Activated B cell treated with CpG ODN at 0.5 μM for 24 hours (primary cell): ENCODE measurements around the gene LUC7L. TPM values are rescaled to one million over a fixed set of nuclear protein-coding genes. Genes with fewer than 3 reads are reported as not detected.

Source experiments
- ATAC-seq: fragments of 200-7000 bp; cut with Tn5 transposase; one replicate; pipeline ENCODE4 v1.10.0; 2021; ENCODE audit warnings: low read depth, mild to moderate bottlenecking, moderate library complexity
- CTCF ChIA-PET: fragments of 350-600 bp; sonication (Branson Sonifier 250); formaldehyde crosslinking; loops from one replicate; lab custom pipeline; 2021; ENCODE audit warnings: antibody characterized with exemption; lab: Charles Lee
- POLR2A ChIA-PET: fragments of 350-600 bp; sonication (Branson Sonifier 250); formaldehyde crosslinking; loops from one replicate; lab custom pipeline; 2021; ENCODE audit warnings: antibody characterized with exemption; lab: Charles Lee
- DNase-seq: peaks from one replicate; pipeline ENCODE4 v3.0.0; 2022
- H3K27ac Mint-ChIP-seq: one replicate; pipeline ENCODE4 v1.8.0; 2020; ENCODE audit warnings: mixed read lengths
- H3K27me3 Mint-ChIP-seq: one replicate; pipeline ENCODE4 v1.8.0; 2021; ENCODE audit warnings: mixed read lengths
- H3K36me3 Mint-ChIP-seq: one replicate; pipeline ENCODE4 v1.8.0; 2021; ENCODE audit warnings: low read depth, mixed read lengths
- H3K4me1 Mint-ChIP-seq: one replicate; pipeline ENCODE4 v1.8.0; 2021; ENCODE audit warnings: mixed read lengths
- H3K4me3 Mint-ChIP-seq: one replicate; pipeline ENCODE4 v1.8.0; 2020; ENCODE audit warnings: mild to moderate bottlenecking, mixed read lengths
- H3K9me3 Mint-ChIP-seq: one replicate; pipeline ENCODE4 v1.8.0; 2020; ENCODE audit warnings: mixed read lengths
- CTCF ChIP-seq: fragments of 200-600 bp; IDR thresholded peaks from one replicate; pipeline ENCODE4 v1.8.0; 2022; ENCODE audit warnings: antibody characterized with exemption, mild to moderate bottlenecking
- intact Hi-C: fragments of 100-400 bp; cut with micrococcal nuclease; formaldehyde crosslinking; loops from one replicate; pipeline ENCODE4 v1.15.1; 2024
- total RNA-seq: library from RNA; stranded (reverse); gene quantifications from 2 replicates; pipeline ENCODE4 v1.2.3, GENCODE V29; 2022

Gene LUC7L
- 85.0 and 100 TPM in 2 replicates for total RNA-seq

GRCh38 chr16:228852-229730 lies at the start of gene LUC7L:
TSS of gene LUC7L (minus strand) at chr16:229449. CDS start at chr16:229339, 110 bp downstream.
- intact Hi-C loops = loop anchor here (1.0 kb wide), 1 partner anchor 123 kb away; the partner anchor contains the start of gene AXIN1
- CTCF ChIA-PET = interaction anchor here (1.3 kb wide), 1 partner anchor 163 kb away, joined by 3 read pairs; no protein-coding TSS in a partner anchor
- POLR2A ChIA-PET = interaction anchor here (1.0 to 2.4 kb wide), 4 partner anchors 48 to 173 kb away, joined by 3 to 15 read pairs (median 4); partner anchors contain the start of genes AXIN1, DECR2 and HBQ1

GRCh38 chr16:278863-279366 lies 49.7 kb upstream of the LUC7L start:
- Mint-ChIP-seq H3K27me3 (peaks cover 17% of the 10 kb centered on the region), H3K4me3 (no peak overlapping the region), H3K27ac (no peak overlapping the region), H3K4me1 (peaks cover 6% of the 10 kb centered on the region), H3K9me3 (no peaks in the 10 kb centered on the region), H3K36me3 (no peaks in the 10 kb centered on the region)
- DNase-seq (no peak), ATAC-seq (no peak)
- no peak for TF ChIP-seq CTCF
- intact Hi-C loops = no loop called here
- CTCF ChIA-PET = no interaction called here
- POLR2A ChIA-PET = no interaction called here

More at GRCh38 chr16:228852-229730, at the start of gene LUC7L:
- Mint-ChIP-seq H3K27me3 (no peaks in the 10 kb centered on the region), H3K4me1 (peaks cover 27% of the 10 kb centered on the region), H3K27ac (peak within 1 kb of the TSS; percentile 89), H3K9me3 (no peaks in the 10 kb centered on the region), H3K4me3 (peak within 1 kb of the TSS; percentile 86), H3K36me3 (peaks cover 36% of the 10 kb centered on the region)
- DNase-seq (peak; percentile 89), ATAC-seq (peak; percentile 90)
- no peak for TF ChIP-seq CTCF

GRCh38 chr16:276426-277077 lies 47.3 kb upstream of the LUC7L start:
- no peak for ATAC-seq
- no peak for DNase-seq
- Mint-ChIP-seq H3K36me3 (no peaks in the 10 kb centered on the region), H3K9me3 (no peaks in the 10 kb centered on the region), H3K27me3 (peaks cover 16% of the 10 kb centered on the region), H3K27ac (no peak overlapping the region), H3K4me1 (peaks cover 6% of the 10 kb centered on the region), H3K4me3 (peak overlapping the region; percentile 46)
- no peak for TF ChIP-seq CTCF
- ChIA-PET POLR2A (interaction anchor here (0.6 kb wide), 1 partner anchor 39 kb away, joined by 3 read pairs; no protein-coding TSS in a partner anchor), CTCF (no interaction called here)
- intact Hi-C loops = no loop called here

GRCh38 chr16:275786-276232 lies 46.6 kb upstream of the LUC7L start, which contains the start of gene RGS11:
TSS of gene RGS11 (minus strand) at chr16:275944. CDS start at chr16:275911, 33 bp downstream.
- ATAC-seq (no peak), DNase-seq (no peak)
- Mint-ChIP-seq H3K27me3 (peaks cover 15% of the 10 kb centered on the region), H3K36me3 (no peaks in the 10 kb centered on the region), H3K9me3 (no peaks in the 10 kb centered on the region), H3K4me1 (peaks cover 6% of the 10 kb centered on the region), H3K27ac (no peak within 1 kb of the TSS), H3K4me3 (peak within 1 kb of the TSS; percentile 52)
- POLR2A ChIA-PET = no interaction called here
- intact Hi-C loops = no loop called here
- CTCF ChIA-PET = no interaction called here
- TF ChIP-seq CTCF = no peak
